Fibroblast of pulmonary artery (primary cell): ENCODE data around the gene RXFP4.

ENCODE experiments used
- DNase-seq: peaks from one replicate; pipeline ENCODE4 v3.0.0-alpha.2; 2010; ENCODE audit warnings: low read depth
- H3K4me3 ChIP-seq: replicated peaks from 2 replicates; pipeline ENCODE4 v1.5.1; 2011; ENCODE audit warnings: low read depth, mild to moderate bottlenecking, control low read depth, low read length, moderate library complexity
- TF ChIP-seq, protein P1 (sequence below): IDR thresholded peaks from 2 replicates; pipeline ENCODE4 v1.5.1; 2011; ENCODE audit warnings: mild to moderate bottlenecking, control low read depth, low read length, inconsistent platforms; ENCODE audit errors: missing control alignments

Gene RXFP4

DNA sequence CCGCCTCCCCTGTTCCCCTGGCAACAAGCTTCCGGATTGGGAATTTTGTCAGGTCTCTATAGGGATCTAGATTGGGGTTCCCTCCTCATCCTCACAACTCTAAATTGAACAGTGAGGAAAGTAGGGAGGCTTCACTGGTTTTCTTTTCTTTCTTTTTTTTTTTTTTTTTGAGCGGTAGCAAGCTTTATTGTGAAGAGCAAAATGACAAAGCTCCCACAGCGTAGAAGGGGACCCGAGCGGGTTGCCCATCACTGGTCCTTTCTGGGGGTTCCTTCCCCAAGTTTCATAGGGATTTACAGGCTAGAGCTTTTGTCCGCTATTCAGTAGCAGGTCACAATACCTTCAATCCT, 26.6 kb downstream of the RXFP4 start:
- TF ChIP-seq, protein P1, sequence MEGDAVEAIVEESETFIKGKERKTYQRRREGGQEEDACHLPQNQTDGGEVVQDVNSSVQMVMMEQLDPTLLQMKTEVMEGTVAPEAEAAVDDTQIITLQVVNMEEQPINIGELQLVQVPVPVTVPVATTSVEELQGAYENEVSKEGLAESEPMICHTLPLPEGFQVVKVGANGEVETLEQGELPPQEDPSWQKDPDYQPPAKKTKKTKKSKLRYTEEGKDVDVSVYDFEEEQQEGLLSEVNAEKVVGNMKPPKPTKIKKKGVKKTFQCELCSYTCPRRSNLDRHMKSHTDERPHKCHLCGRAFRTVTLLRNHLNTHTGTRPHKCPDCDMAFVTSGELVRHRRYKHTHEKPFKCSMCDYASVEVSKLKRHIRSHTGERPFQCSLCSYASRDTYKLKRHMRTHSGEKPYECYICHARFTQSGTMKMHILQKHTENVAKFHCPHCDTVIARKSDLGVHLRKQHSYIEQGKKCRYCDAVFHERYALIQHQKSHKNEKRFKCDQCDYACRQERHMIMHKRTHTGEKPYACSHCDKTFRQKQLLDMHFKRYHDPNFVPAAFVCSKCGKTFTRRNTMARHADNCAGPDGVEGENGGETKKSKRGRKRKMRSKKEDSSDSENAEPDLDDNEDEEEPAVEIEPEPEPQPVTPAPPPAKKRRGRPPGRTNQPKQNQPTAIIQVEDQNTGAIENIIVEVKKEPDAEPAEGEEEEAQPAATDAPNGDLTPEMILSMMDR = no peak
- H3K4me3 ChIP-seq = no peak overlapping the region
- DNase-seq = no peak

DNA sequence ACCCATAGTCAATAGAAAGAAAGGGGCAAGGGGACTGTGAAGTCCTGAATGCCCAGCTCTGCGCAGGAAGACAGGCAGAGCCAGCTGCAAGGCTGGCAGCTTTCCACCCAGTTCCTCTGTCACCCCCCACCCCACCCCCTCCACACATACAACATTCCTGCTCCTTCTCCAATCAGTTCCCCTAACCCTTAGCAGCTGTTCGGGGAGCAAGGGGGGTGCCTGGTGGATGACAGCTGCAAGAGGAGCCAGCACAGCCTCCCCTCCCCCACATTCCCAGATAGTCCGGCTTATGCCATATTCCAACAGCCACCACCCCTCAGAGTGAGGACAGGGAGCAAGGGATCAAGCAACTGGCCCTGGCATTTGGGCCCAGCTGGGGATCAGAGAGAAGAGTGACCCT, 27.2 kb downstream of the RXFP4 start:
- peak; percentile 46 for DNase-seq
- no peak overlapping the region for H3K4me3 ChIP-seq

DNA sequence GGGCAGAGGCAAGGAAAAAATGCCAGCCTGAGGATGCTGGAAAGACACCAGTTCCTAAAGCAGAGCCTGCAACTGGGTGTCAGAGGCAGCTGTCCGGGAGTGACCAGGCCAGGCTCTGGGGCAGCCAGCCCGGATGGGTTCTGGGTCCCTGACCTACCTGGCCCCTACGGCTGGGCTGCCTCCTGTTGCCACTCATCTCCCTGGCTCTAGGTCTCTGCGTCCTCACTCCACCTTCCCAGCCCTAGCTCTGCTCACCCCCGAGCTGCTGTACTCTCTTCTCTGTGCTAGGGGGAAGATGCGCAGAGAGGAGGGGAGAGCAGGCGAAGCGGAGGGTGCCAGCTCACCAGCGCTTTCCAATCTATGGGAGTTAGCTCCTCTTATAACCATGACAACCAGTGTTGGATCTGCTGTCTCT, 27.9 kb downstream of the RXFP4 start:
- TF ChIP-seq, protein P1 = no peak
- H3K4me3 ChIP-seq = no peak overlapping the region
- DNase-seq = no peak

More for the DNA sequence above, 27.2 kb downstream of the RXFP4 start:
- TF ChIP-seq, protein P1 = no peak

DNA sequence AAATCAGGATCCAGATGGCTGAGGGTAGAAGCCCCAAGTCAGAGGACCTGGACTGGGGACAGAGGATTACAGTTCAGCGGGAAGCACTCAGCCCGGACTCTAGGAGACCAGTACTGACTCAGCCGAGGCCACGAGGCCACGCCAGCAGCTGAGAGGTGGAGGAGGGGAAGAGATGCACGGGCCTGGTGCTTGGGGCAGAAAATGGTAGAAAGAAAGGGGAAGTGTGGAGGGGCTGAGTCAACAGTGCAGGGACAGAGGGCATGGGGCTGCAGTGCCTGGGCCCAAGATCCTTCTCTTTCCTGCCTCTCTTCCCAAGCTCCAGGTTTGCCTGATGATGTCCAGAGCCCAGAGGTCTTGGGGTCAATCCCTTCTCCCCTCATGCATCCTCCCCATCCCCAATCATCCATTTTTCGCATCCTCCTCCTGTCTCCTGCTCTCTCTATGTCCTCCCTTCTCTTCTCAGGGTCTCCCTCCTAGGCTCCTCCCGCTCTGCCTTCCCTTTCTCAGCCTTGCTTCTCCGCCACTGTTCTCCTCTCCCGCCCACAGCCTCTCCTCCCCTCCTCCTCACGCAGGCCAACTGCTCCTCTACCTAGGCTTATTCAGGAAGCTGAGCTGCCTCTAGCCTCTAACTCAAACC, 29.2 kb downstream of the RXFP4 start:
- no peak overlapping the region for H3K4me3 ChIP-seq
- TF ChIP-seq, protein P1 = no peak

DNA sequence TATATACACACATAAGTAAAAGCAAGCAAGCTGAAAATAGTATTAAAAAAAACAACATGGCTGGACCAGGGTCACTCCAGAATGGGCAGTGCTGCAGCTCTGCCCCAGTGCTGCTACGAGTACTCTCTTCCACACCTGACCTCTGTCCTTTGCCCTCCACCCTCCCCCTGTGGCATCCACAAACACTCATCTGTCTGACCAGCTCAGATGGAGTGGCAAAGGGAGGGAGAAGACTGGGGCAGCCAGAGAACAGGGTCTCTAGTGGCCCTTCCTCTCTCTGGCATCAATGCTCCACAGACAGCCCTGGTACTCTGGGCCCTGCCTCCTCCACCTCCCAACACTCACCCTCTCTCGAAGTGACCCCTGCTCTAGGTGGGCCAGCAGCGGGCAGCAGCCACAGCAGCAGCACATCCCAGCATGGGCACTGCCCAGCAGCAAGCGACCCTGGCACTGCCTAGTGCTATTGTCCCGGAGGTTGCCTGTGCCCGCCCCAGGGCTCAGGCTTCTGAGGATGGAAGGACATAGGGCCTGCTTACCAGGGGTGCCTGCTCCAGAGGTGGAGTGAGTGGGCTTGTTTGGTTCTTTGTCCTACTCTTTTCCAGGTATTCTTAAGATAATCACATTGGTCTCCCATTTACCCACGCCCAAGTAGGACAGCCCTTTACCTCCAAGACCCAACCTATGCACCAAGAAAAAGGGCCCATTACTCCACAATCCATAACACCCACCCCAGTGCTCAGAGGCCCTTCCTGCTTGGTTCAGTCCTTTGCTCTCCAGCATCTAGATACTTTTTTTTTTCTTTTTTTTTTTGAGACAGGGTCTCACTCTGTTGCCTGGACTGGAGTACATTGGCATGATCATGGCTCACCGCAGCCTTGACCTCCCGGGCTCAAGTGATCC, 30.7 kb downstream of the RXFP4 start:
- TF ChIP-seq, protein P1 = no peak
- DNase-seq = no peak
- no peak overlapping the region for H3K4me3 ChIP-seq

More for the DNA sequence above, 29.2 kb downstream of the RXFP4 start:
- peak; percentile 69 for DNase-seq

DNA sequence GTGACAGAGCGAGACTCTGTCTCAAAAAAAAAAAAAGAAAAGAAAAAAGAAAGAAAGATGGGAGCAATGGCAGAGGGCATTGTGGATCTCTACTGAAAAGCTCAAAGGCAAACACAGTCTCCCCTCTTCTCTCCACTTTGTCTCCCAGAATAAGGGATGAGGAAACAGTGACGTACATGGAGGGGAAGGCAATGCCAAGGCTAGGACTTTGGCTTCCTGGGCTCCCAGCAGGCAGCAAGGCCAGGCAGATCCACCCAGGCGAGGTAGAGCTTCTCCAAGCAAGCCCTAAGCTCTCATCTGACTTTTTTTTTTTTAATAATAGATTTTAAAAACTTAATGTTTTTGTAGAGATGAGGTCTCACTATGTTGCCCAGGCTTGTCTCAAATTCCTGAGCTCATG, 32.3 kb downstream of the RXFP4 start:
- TF ChIP-seq, protein P1 = no peak
- H3K4me3 ChIP-seq = no peak overlapping the region
- no peak for DNase-seq
